DOHH2 (cell line): ENCODE measurements around the gene SIRT6.
"Not testable (repeated sequence)": the region's sequence is repeated elsewhere in the genome, so short reads cannot be mapped to it uniquely, and the experiment has no call there.

ENCODE experiments used
- H3F3A ChIP-seq: fragments of 200-600 bp; sonication (generic), shearing (Covaris generic); 2 replicates; pipeline ENCODE4 v1.6.0; 2016; ENCODE audit warnings: antibody characterized with exemption, mild to moderate bottlenecking; ENCODE audit not compliant: control insufficient read depth, insufficient read depth
- H3K27ac ChIP-seq: fragments of 200-600 bp; sonication (generic); 2 replicates; pipeline ENCODE4 v1.5.1; 2014; ENCODE audit warnings: low read depth, mild to moderate bottlenecking, low read length, moderate library complexity
- H3K27me3 ChIP-seq: fragments of 200-600 bp; sonication (generic); 2 replicates; pipeline ENCODE4 v1.6.1; 2014; ENCODE audit warnings: mild to moderate bottlenecking, low read length, mixed read lengths; ENCODE audit not compliant: control insufficient read depth
- H3K36me3 ChIP-seq: fragments of 200-600 bp; sonication (generic); 2 replicates; pipeline ENCODE4 v1.6.1; 2014; ENCODE audit warnings: mild to moderate bottlenecking, low read length, moderate library complexity, mixed read lengths; ENCODE audit not compliant: control insufficient read depth
- H3K4me1 ChIP-seq: fragments of 200-600 bp; sonication (generic); 2 replicates; pipeline ENCODE4 v1.6.1; 2014; ENCODE audit warnings: mild to moderate bottlenecking, low read length, mixed read lengths; ENCODE audit not compliant: control insufficient read depth
- H3K4me2 ChIP-seq: fragments of 200-600 bp; sonication (generic); 2 replicates; pipeline ENCODE4 v1.6.0; 2014; ENCODE audit warnings: mild to moderate bottlenecking, low read length, moderate library complexity
- H3K4me3 ChIP-seq: fragments of 200-600 bp; sonication (generic); 2 replicates; pipeline ENCODE4 v1.5.1; 2014; ENCODE audit warnings: mild to moderate bottlenecking, low read length, mixed read lengths
- H3K79me2 ChIP-seq: fragments of 200-600 bp; sonication (generic); 2 replicates; pipeline ENCODE4 v1.6.1; 2014; ENCODE audit warnings: mild to moderate bottlenecking, low read length, mixed read lengths; ENCODE audit not compliant: control insufficient read depth
- H3K9me2 ChIP-seq: fragments of 200-600 bp; sonication (generic); replicated peaks from 2 replicates; pipeline ENCODE4 v1.6.1; 2014; ENCODE audit warnings: mild to moderate bottlenecking, low read length, mixed read lengths; ENCODE audit not compliant: control insufficient read depth
- H3K9me3 ChIP-seq: fragments of 200-600 bp; sonication (generic); 2 replicates; pipeline ENCODE4 v1.6.1; 2014; ENCODE audit warnings: antibody characterized with exemption, low read length, mixed read lengths; ENCODE audit not compliant: control insufficient read depth, insufficient read depth
- H4K20me1 ChIP-seq: fragments of 200-600 bp; sonication (generic); 2 replicates; pipeline ENCODE4 v1.6.0; 2014; ENCODE audit warnings: low read depth, mild to moderate bottlenecking, antibody characterized with exemption, low read length, moderate library complexity; ENCODE audit not compliant: control insufficient read depth, insufficient read depth
- EZH2phosphoT487 ChIP-seq: fragments of 200-600 bp; sonication (generic); IDR thresholded peaks from 2 replicates; pipeline ENCODE4 v1.6.1; 2017; ENCODE audit warnings: borderline replicate concordance, mild to moderate bottlenecking, antibody characterized with exemption, low read length, moderate library complexity, mixed read lengths
- TF ChIP-seq, protein P1 (sequence below): fragments of 200-600 bp; sonication (generic); IDR thresholded peaks from one replicate; pipeline ENCODE4 v1.5.1; 2014; ENCODE audit warnings: antibody characterized with exemption, mild to moderate bottlenecking, low read depth, low read length; ENCODE audit not compliant: poor library complexity, severe bottlenecking

Gene SIRT6

GRCh38 chr19:4196587-4197148, 14.3 kb upstream of the SIRT6 start:
- no peaks in the 10 kb centered on the region for H3K4me1 ChIP-seq
- H4K20me1 ChIP-seq: no peaks in the 10 kb centered on the region; the same call in 1 of the 2 replicates
- peaks cover 6% of the 10 kb centered on the region; the same call in 1 of the 2 replicates for H3K27me3 ChIP-seq
- no peaks in the 10 kb centered on the region for H3K36me3 ChIP-seq
- H3K9me3 ChIP-seq: peaks cover 7% of the 10 kb centered on the region
- no peak for TF ChIP-seq EZH2phosphoT487
- TF ChIP-seq, protein P1, sequence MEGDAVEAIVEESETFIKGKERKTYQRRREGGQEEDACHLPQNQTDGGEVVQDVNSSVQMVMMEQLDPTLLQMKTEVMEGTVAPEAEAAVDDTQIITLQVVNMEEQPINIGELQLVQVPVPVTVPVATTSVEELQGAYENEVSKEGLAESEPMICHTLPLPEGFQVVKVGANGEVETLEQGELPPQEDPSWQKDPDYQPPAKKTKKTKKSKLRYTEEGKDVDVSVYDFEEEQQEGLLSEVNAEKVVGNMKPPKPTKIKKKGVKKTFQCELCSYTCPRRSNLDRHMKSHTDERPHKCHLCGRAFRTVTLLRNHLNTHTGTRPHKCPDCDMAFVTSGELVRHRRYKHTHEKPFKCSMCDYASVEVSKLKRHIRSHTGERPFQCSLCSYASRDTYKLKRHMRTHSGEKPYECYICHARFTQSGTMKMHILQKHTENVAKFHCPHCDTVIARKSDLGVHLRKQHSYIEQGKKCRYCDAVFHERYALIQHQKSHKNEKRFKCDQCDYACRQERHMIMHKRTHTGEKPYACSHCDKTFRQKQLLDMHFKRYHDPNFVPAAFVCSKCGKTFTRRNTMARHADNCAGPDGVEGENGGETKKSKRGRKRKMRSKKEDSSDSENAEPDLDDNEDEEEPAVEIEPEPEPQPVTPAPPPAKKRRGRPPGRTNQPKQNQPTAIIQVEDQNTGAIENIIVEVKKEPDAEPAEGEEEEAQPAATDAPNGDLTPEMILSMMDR: no peak
- no peaks in the 10 kb centered on the region for H3K9me2 ChIP-seq
- no peaks in the 10 kb centered on the region for H3F3A ChIP-seq
- no peaks in the 10 kb centered on the region for H3K79me2 ChIP-seq
- no peak overlapping the region for H3K4me2 ChIP-seq
- no peak overlapping the region for H3K4me3 ChIP-seq
- H3K27ac ChIP-seq: no peak overlapping the region

GRCh38 chr19:4196009-4196408, 13.6 kb upstream of the SIRT6 start:
- H3K4me2 ChIP-seq: no peak overlapping the region
- TF ChIP-seq, protein P1: no peak
- TF ChIP-seq EZH2phosphoT487: no peak
- H3K27ac ChIP-seq: no peak overlapping the region
- no peaks in the 10 kb centered on the region for H3K36me3 ChIP-seq
- H3K9me3 ChIP-seq: peaks cover 7% of the 10 kb centered on the region
- no peaks in the 10 kb centered on the region for H3F3A ChIP-seq
- no peak overlapping the region for H3K4me3 ChIP-seq
- no peaks in the 10 kb centered on the region for H3K4me1 ChIP-seq
- H3K9me2 ChIP-seq: no peaks in the 10 kb centered on the region
- no peaks in the 10 kb centered on the region for H4K20me1 ChIP-seq
- no peaks in the 10 kb centered on the region for H3K79me2 ChIP-seq
- peaks cover 6% of the 10 kb centered on the region; the same call in 1 of the 2 replicates for H3K27me3 ChIP-seq

DNA sequence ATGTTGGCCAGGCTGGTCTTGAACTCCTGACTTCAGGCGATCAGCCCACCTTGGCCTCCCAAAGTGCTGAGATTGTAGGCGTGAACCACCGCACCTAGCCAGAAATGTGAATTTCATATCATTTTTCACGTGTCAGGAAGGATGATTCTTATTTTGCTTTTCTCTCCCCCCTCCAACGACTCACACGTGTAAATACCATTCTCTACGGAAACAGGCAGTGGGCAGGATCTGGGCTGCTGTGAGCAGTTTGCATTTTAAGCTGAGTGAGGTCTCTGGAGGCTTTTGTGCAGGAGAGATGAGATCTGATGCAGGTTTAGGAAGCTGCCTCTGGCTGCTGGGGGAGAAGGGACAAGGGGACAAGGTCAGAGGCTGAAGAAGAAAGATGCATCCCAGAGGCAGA, 12.0 kb upstream of the SIRT6 start:
- Histone ChIP-seq H3K4me3 (no peak overlapping the region), H3K79me2 (no peaks in the 10 kb centered on the region), H3F3A (no peaks in the 10 kb centered on the region), H4K20me1 (no peaks in the 10 kb centered on the region), H3K36me3 (no peaks in the 10 kb centered on the region), H3K4me2 (no peak overlapping the region), H3K4me1 (no peaks in the 10 kb centered on the region), H3K27me3 (peaks cover 6% of the 10 kb centered on the region; the same call in 1 of the 2 replicates), H3K9me2 (no peaks in the 10 kb centered on the region), H3K27ac (no peak overlapping the region), H3K9me3 (peaks cover 7% of the 10 kb centered on the region)
- TF ChIP-seq, protein P1: no peak
- no peak for TF ChIP-seq EZH2phosphoT487

DNA sequence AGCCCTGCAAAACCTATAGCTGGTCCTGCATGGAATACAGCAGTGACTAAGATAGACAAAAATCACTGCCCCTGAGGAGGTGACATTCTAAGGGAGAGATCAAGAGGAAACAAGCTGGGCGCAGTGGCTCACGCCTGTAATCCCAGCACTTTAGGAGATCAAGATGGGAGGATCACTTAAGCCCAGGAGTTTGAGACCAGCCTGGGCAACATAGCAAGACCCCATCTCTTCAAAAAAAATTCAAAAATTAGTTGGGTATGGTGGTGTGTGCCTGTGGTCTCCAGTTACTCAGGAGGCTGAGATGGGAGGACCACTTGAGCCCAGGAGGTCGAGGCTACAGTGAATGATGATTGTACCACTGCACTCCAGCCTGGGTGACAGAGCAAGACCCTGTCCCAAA, 10.2 kb upstream of the SIRT6 start:
- not testable (repeated sequence) for H4K20me1 ChIP-seq, H3K27me3 ChIP-seq, H3F3A ChIP-seq, H3K4me3 ChIP-seq, H3K9me2 ChIP-seq, H3K79me2 ChIP-seq, H3K27ac ChIP-seq, H3K4me2 ChIP-seq, H3K36me3 ChIP-seq, H3K9me3 ChIP-seq, H3K4me1 ChIP-seq
